ENCODE data around the gene FSIP1. TPM values are rescaled to one million over a fixed set of nuclear protein-coding genes. Genes with fewer than 3 reads are reported as not detected.

FSIP1 gene
- total RNA-seq, 1 donor from 2014 or later, result 1.6 TPM

DNA sequence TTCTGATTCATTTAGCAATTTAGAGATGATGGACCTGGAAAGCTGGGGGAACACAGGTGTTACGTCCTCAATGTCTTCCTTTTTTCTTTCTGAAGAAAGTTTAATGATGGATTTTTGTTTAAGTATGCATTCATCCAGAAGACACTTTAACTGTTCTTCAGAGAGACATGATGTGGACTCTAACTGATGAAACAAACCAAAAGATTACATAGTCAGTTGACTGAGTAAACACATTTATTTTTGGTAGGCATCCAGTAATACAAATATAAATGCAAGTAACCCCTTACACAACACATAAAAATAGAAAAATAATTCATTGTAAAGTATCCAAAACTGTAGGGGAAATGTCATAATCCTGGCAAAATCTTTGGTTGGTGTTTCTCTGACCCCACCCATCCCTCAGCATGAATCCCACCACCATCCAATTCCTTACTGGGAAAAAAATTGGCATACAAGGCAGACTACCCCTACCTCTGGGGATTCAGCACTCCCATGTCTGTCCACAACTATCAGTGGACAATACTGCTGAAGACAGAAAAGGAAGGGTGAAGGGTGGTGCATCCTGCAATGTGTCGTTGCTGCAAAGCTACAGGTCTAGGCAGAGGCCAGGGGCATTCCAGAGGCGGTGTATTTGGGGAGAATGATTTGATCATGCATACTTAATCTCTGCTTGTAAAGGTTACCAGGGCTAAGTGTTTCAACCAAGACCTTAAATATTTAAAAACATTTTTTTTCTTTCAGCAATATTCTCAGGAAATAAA, 164.4 kb downstream of the FSIP1 start:
- Mint-ChIP-seq H3K36me3 (ENCODE audit: insufficient read depth) (peaks cover 2% of the 10 kb centered on the region), H3K4me3 (ENCODE audit: low read depth) (no peak overlapping the region), H3K9me3 (ENCODE audit: low read depth) (peaks cover 17% of the 10 kb centered on the region), H3K27me3 (no peaks in the 10 kb centered on the region), H3K27ac (no peak overlapping the region), H3K4me1 (ENCODE audit: low read depth) (peaks cover 4% of the 10 kb centered on the region)
- TF ChIP-seq CTCF (IDR thresholded peaks at IDR 0.05; ENCODE audit: unreplicated experiment), result no peak
- no peak for DNase-seq (ENCODE audit: low spot score, unreplicated experiment)

DNA sequence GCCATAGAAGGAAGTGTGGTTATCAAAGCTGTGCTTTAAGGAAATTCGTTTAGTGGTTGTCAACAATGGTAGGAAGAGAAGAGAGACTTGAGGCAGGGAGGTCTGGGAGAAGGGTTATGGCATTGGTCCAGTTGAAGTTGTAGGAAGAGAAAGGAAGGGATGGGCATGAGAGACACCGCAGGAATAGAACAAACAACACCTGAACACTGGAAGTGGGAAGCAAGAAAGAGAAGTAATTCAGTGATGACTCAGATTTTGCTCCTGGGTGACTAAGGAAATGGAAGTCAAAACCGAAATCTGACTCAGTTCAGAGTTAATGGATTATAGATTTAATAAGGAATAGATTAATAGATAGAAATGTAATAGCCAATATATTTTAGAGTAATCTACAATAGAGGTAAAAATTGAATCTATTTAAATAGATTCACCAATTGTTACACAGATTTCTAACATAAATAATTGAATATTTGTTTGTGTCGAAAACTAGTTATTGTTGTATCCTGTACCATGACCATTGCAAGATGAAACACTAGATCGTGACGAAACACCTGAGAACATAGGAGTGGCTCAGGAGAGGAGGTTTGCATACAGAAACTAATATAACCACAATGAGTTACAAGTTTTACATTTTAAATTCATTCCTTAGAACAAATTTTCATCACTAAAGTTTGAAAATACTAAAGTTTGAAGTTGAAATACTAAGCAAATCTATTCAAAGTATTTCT, 165.7 kb downstream of the FSIP1 start:
- no peak for TF ChIP-seq CTCF (IDR thresholded peaks at IDR 0.05; ENCODE audit: unreplicated experiment)
- Mint-ChIP-seq H3K9me3 (ENCODE audit: low read depth) (peaks cover 22% of the 10 kb centered on the region), H3K27me3 (no peaks in the 10 kb centered on the region), H3K4me1 (ENCODE audit: low read depth) (no peaks in the 10 kb centered on the region), H3K36me3 (ENCODE audit: insufficient read depth) (peaks cover 2% of the 10 kb centered on the region), H3K27ac (no peak overlapping the region), H3K4me3 (ENCODE audit: low read depth) (no peak overlapping the region)
- DNase-seq (ENCODE audit: low spot score, unreplicated experiment), result no peak

GRCh38 chr15:39613861-39614260, 168.8 kb downstream of the FSIP1 start:
- no peak for DNase-seq (ENCODE audit: low spot score, unreplicated experiment)
- Mint-ChIP-seq H3K27ac (no peak overlapping the region), H3K4me1 (ENCODE audit: low read depth) (no peaks in the 10 kb centered on the region), H3K4me3 (ENCODE audit: low read depth) (no peak overlapping the region), H3K36me3 (ENCODE audit: insufficient read depth) (peaks cover 2% of the 10 kb centered on the region), H3K27me3 (no peaks in the 10 kb centered on the region), H3K9me3 (ENCODE audit: low read depth) (peaks cover 29% of the 10 kb centered on the region)
- no peak for TF ChIP-seq CTCF (IDR thresholded peaks at IDR 0.05; ENCODE audit: unreplicated experiment)

DNA sequence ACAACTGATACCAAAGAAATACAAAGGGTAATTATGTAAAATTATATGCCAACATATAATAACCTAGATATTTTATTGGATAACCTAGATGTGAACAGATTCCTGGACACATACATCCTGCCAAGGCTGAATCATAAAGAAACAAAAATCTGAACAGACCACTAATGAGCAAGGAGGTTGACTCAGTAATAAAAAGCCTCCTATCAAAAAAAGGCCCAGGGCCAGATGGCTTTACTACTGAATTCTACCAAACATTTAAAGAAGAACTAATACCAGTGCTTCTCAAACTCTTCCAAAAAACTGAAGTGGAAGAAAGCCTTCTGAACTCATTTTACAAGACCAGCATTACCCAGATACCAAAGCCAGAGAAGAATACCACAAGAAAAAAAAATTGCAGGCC, 169.4 kb downstream of the FSIP1 start:
- no peak for TF ChIP-seq CTCF (IDR thresholded peaks at IDR 0.05; ENCODE audit: unreplicated experiment)
- H3K27me3 Mint-ChIP-seq, result no peaks in the 10 kb centered on the region
- H3K27ac Mint-ChIP-seq, result no peak overlapping the region
- peaks cover 29% of the 10 kb centered on the region for H3K9me3 Mint-ChIP-seq (ENCODE audit: low read depth)
- no peak for DNase-seq (ENCODE audit: low spot score, unreplicated experiment)
- H3K4me1 Mint-ChIP-seq (ENCODE audit: low read depth), result no peaks in the 10 kb centered on the region
- peaks cover 2% of the 10 kb centered on the region for H3K36me3 Mint-ChIP-seq (ENCODE audit: insufficient read depth)
- no peak overlapping the region for H3K4me3 Mint-ChIP-seq (ENCODE audit: low read depth)

GRCh38 chr15:39610665-39611064, 172.0 kb downstream of the FSIP1 start:
- TF ChIP-seq CTCF (IDR thresholded peaks at IDR 0.05; ENCODE audit: unreplicated experiment), result no peak
- no peak overlapping the region for H3K27ac Mint-ChIP-seq
- no peak overlapping the region for H3K4me3 Mint-ChIP-seq (ENCODE audit: low read depth)
- H3K36me3 Mint-ChIP-seq (ENCODE audit: insufficient read depth), result peaks cover 2% of the 10 kb centered on the region
- H3K4me1 Mint-ChIP-seq (ENCODE audit: low read depth), result no peaks in the 10 kb centered on the region
- H3K27me3 Mint-ChIP-seq, result no peaks in the 10 kb centered on the region
- peaks cover 29% of the 10 kb centered on the region for H3K9me3 Mint-ChIP-seq (ENCODE audit: low read depth)
- no peak for DNase-seq (ENCODE audit: low spot score, unreplicated experiment)
